HL-60/S4 treated with retinoic acid at 250 ng/mL for 4 days and 3 days (cell line): ENCODE results near the gene DIRAS1.

Source experiments
- in situ Hi-C: fragments of 300-500 bp; cut with MboI; formaldehyde crosslinking; loops from 2 replicates; pipeline ENCODE4 v1.7.0; 2022; ENCODE audit warnings: low sequenced_read_pairs

The DIRAS1 gene

GRCh38 chr19:2728783-2729387, 7.7 kb upstream of the DIRAS1 start:
- in situ Hi-C loops = no loop called here

GRCh38 chr19:2727640-2727944, 6.4 kb upstream of the DIRAS1 start:
- in situ Hi-C loops = no loop called here

DNA sequence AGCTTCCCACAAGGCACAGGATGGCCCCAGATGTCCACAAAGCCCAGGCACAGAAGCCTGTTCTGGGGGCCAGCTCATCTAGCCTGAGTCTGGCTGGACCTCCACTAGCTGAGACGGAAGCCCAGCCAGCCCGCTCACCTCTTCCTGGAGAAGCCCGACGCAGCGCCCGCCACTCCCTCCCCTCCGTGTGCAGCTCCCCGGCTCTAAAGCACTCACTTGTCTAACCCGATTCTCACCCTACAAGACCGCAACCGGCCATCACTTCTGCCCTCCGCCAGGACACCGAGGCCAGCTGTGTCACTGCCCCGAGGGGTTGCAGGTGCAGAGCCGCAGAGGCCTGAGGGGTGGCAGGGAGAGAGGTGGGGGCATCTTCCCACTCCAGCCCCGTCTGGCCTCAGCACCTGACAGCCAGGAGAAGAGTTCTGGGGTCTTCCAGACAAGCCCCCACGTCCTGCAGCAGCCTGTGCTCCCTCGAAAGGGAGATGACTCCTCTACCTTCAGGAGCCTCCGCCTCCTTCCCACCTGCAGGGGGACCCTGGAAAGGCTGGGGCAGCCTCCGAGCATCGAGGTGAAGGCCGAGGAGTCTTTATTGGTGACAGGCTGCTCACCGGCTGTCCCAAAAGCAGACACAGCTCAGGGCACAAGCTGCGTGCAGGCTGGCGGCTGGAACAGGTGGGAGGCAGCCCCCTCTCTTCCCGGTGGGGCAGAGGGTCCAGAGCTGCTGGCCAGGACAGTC, 5.9 kb upstream of the DIRAS1 start:
- in situ Hi-C loops = no loop called here

GRCh38 chr19:2726160-2726855, 5.1 kb upstream of the DIRAS1 start:
- in situ Hi-C loops = no loop called here

- in situ Hi-C loops = no loop called here
These were observed 3.0 kb upstream of the DIRAS1 start for GRCh38 chr19:2724148-2724557.

DNA sequence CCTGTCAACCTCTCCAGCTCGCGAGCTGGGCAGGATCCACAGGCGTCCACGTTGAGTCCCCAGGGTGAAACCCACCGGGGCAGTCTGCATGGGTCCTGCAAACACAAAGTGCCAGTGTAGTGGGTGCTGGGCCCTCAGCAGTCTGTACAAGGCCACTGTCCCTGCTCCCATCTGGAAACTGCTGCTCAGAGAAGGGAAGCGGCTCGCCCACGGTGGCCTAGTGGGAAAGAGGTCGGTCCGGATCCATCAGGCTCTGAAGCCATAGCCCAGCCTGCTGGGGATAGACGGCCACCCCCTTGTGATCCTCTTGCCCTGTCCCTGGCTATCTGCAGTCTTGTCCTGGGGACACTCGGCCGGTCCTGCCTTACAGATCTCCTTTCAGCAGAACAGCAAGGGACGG, 2.6 kb upstream of the DIRAS1 start:
- in situ Hi-C loops = no loop called here

DNA sequence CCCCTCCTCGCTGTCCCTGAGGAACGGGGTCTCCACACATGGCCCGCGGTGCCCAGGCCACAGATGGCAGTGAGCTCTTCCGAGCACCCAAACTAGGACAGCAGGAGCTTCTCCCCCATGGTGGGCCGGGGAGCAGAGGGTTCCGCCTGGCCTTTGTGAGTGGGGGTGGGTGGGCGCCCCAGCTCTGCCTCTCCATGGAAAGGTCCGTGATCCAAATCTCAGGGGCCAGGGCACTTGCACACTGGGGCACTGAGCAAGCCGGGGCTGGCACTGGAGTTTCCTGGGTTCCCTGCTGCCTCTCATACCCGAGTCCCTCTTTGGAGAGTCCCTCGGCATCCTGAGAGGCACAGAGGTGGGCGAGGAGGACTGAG, 2.2 kb upstream of the DIRAS1 start:
- in situ Hi-C loops = no loop called here

- in situ Hi-C loops = no loop called here
These were observed 1.6 kb upstream of the DIRAS1 start for GRCh38 chr19:2722541-2723344.

GRCh38 chr19:2721570-2722540, 683 bp upstream of the DIRAS1 start:
- in situ Hi-C loops = no loop called here

GRCh38 chr19:2719920-2720776, 1.0 kb downstream of the DIRAS1 start:
- in situ Hi-C loops = no loop called here

- in situ Hi-C loops = no loop called here
These were observed 1.9 kb downstream of the DIRAS1 start for GRCh38 chr19:2719232-2719735.

GRCh38 chr19:2717638-2718541, 3.3 kb downstream of the DIRAS1 start:
- in situ Hi-C loops = no loop called here

- in situ Hi-C loops = no loop called here
These were observed 4.2 kb downstream of the DIRAS1 start for GRCh38 chr19:2716722-2717637.

DNA sequence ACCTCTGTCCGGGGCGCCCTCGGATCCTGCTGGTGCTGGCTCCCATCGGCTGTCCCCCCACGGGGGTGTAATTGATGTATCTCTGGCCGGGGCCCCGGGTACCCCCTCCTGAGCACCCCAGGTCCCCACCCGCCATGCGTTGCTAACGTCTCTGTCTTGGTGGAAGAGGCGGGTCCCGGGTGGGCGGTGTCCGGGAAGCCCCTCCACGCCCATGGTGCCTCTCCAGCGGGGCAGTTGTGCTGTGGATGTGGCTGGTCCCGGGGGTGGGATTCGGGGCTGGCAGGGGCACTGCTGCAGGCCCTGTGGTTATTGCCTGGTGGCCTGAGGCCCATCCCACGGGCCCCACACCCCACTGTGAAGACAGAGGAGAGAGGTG, 4.9 kb downstream of the DIRAS1 start:
- in situ Hi-C loops = no loop called here

DNA sequence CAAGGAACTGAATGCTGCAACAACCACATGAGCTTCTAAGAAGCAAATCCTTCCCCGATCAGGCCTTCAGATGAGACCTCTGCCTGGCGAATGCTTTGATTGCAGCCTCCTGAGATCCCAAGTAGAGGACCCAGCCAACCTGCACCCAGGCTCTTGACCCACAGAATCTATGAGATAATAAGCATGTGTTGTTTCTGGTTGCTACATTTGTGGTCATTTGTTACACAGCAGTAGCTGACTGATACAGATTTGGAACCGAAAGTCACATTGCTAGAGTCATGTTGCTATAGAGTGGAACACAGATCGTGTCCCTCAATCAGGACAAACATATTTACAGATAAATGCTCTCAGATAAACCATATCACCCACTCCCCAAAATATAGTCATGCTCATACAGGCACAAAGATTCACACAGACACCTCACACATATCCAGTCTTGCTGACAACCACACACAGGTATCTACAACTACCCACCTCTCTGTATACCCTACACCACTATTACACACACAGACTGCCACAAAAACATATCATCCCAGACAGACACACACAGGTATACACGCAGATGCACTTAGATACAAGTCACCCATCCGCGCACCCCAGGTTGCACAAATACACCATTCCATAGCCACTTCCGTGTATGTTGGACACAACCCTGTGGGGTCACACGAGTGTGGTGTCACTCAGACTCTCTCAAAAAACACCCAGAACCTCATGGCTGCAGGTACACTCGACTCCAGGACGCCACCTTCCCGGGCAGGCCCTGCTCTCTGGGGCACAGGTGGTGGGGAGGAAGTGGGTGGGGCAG, 5.5 kb downstream of the DIRAS1 start:
- in situ Hi-C loops = no loop called here

- in situ Hi-C loops = no loop called here
These were observed 6.5 kb downstream of the DIRAS1 start for GRCh38 chr19:2714531-2715269.
